Mononuclear cell (primary cell): Measurements from ENCODE around the gene CDH6. TPM values are rescaled to one million over a fixed set of nuclear protein-coding genes. Genes with fewer than 3 reads are reported as not detected.

Experiments used
- H3K27me3 ChIP-seq: 2 replicates; pipeline ENCODE4 v1.6.0; 2011; ENCODE audit warnings: low read length, control low read depth; ENCODE audit not compliant: insufficient read depth
- H3K4me1 ChIP-seq: 2 replicates; pipeline ENCODE4 v1.5.1; 2011; ENCODE audit warnings: mild to moderate bottlenecking, low read length, control low read depth; ENCODE audit not compliant: insufficient read depth
- H3K4me3 ChIP-seq: 2 replicates; pipeline ENCODE4 v1.5.1; 2011; ENCODE audit warnings: mild to moderate bottlenecking, low read length, moderate library complexity
- H3K9me3 ChIP-seq: 2 replicates; pipeline ENCODE4 v1.5.1; 2011; ENCODE audit warnings: low read depth, mild to moderate bottlenecking, control low read depth, low read length
- total RNA-seq: library from RNA; depleted of rRNA; stranded (reverse); fragments of >200 nt; gene quantifications from one replicate; pipeline ENCODE4 v1.2.3, GENCODE V29; 2012

CDH6 gene
- total RNA-seq: not detected

DNA sequence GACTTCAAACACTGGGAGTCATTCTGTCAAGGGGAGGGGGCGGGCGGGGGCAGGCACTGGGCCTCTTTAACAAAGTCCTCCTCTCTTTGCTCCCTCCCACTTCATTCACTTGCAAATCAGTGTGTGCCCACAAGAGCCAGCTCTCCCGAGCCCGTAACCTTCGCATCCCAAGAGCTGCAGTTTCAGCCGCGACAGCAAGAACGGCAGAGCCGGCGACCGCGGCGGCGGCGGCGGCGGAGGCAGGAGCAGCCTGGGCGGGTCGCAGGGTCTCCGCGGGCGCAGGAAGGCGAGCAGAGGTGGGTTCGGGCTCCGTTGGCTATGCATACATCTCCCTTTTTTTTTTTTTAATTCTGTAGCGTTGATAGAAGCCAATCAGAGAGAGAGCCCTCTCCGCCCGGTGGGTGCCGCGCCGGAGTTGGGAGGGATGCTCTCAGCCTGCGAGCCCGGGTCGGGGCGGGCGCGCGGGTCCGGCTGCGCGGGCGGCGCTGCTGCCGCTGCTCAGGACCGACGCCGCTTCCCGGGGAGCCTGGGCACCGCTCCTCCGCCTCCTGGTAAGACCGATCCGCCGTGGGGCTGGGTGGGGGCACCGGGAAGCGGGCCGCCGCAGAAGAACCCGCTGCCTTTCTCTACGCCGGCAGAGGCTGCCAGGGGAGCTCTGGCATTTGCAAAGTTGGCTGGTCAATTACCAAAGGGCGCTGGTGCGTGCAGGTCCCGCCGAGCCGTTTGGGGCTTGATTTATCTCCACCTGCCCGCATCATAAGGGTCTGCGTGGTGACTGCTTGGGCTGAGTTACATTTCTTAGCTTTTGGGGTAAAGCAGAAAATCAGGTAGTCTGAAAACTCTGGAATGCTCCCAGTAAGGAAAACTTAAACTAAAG is at the start of gene CDH6:
Gene CDH6 (plus strand): TSS at position 96 of the 877 bp plus-strand sequence. CDS start 73,788 bp downstream, outside the sequence.
- no peaks in the 10 kb centered on the region for H3K4me1 ChIP-seq
- peaks cover 53% of the 10 kb centered on the region for H3K27me3 ChIP-seq
- no peak within 1 kb of the TSS for H3K4me3 ChIP-seq
- H3K9me3 ChIP-seq: no peaks in the 10 kb centered on the region

DNA sequence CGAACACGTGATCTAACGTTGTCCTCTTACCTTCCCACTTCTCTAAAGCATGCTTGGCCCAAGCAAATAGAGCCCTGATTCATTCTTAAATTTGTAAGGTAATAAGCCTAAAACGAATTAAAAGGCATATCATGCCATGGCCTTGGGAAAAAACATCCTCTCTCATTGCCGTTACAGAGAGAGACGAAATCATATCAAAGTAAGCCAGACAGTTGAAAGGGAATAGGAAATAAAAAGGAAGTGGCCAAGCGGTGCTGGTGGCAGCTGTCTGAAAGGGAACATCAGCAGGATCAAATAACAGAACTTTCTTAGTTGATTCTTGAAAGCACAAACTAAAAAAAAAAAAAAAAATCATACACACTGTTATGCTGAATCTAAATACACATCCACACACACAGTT is 49.1 kb upstream of the CDH6 start:
- no peak overlapping the region for H3K4me3 ChIP-seq
- H3K27me3 ChIP-seq: no peaks in the 10 kb centered on the region
- H3K9me3 ChIP-seq: no peaks in the 10 kb centered on the region
- no peaks in the 10 kb centered on the region for H3K4me1 ChIP-seq

GRCh38 chr5:31148959-31149475 is 44.5 kb upstream of the CDH6 start:
- Histone ChIP-seq H3K9me3 (no peaks in the 10 kb centered on the region), H3K4me3 (no peak overlapping the region)

GRCh38 chr5:31153521-31153920 is 40.0 kb upstream of the CDH6 start:
- no peaks in the 10 kb centered on the region for H3K27me3 ChIP-seq
- H3K9me3 ChIP-seq: no peaks in the 10 kb centered on the region
- H3K4me3 ChIP-seq: no peak overlapping the region
- peaks cover 6% of the 10 kb centered on the region for H3K4me1 ChIP-seq

More at GRCh38 chr5:31148959-31149475, 44.5 kb upstream of the CDH6 start:
- peaks cover 6% of the 10 kb centered on the region for H3K4me1 ChIP-seq
- H3K27me3 ChIP-seq: no peaks in the 10 kb centered on the region

DNA sequence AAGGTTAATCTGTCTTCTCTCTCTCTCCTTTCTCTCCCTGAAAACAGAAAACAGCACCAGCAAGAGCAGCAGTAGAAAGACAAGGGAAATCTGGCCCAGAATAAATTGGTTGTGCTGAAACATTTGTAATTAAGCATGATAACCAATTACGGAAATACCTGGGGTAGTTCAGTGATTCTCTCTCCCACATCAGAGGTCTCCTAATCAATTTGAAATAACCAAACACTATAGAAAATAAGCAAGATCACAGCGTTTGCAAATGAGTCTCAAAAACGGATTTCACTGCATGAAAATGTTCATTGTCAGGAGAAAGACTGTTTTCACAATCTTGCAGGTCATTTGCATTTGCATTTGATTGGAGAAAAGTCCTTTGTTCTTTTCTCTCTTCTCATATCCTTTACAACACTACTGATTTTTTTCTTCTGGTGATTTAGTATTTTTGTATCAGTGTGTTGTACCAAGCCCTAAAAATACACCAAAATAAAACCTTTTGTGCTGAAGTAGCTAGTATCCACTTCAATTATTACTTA is 36.8 kb upstream of the CDH6 start:
- Histone ChIP-seq H3K4me3 (no peak overlapping the region), H3K4me1 (peaks cover 6% of the 10 kb centered on the region), H3K27me3 (no peaks in the 10 kb centered on the region), H3K9me3 (no peaks in the 10 kb centered on the region)

- Histone ChIP-seq H3K9me3 (no peaks in the 10 kb centered on the region), H3K4me3 (no peak overlapping the region), H3K27me3 (no peaks in the 10 kb centered on the region), H3K4me1 (peaks cover 6% of the 10 kb centered on the region)
Observed at GRCh38 chr5:31157720-31158119, 35.8 kb upstream of the CDH6 start.

GRCh38 chr5:31158686-31159085 is 34.8 kb upstream of the CDH6 start:
- Histone ChIP-seq H3K4me3 (no peak overlapping the region), H3K9me3 (no peaks in the 10 kb centered on the region), H3K27me3 (no peaks in the 10 kb centered on the region), H3K4me1 (no peaks in the 10 kb centered on the region)

DNA sequence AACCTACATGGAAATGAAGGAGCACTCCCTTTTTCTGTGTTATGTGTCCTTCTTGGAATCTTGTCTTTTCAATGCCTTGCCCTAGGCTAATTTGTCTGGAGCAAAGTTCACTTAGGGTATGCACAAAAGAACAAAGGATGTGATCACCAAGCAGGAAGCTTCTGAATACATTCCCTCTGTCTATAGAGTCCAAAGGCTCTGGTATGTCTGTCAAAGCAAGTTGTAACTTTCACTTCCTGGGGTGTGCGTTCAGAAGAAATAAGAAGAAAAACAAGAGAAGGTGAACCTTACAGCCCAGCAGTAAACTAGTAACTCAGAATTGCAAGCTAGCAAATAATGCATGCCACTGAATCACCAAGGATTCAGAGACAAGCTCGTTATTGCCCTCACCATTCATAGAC is 31.7 kb upstream of the CDH6 start:
- no peaks in the 10 kb centered on the region for H3K27me3 ChIP-seq
- no peaks in the 10 kb centered on the region for H3K4me1 ChIP-seq
- no peaks in the 10 kb centered on the region for H3K9me3 ChIP-seq
- H3K4me3 ChIP-seq: no peak overlapping the region

GRCh38 chr5:31165729-31166128 is 27.8 kb upstream of the CDH6 start:
- Histone ChIP-seq H3K4me3 (no peak overlapping the region), H3K4me1 (no peaks in the 10 kb centered on the region), H3K9me3 (no peaks in the 10 kb centered on the region), H3K27me3 (no peaks in the 10 kb centered on the region)

- H3K4me1 ChIP-seq: no peaks in the 10 kb centered on the region
Observed at GRCh38 chr5:31169379-31169778, 24.1 kb upstream of the CDH6 start.

GRCh38 chr5:31172881-31173280 is 20.6 kb upstream of the CDH6 start:
- no peaks in the 10 kb centered on the region for H3K27me3 ChIP-seq
- H3K4me1 ChIP-seq: no peaks in the 10 kb centered on the region
- H3K4me3 ChIP-seq: no peak overlapping the region
- no peaks in the 10 kb centered on the region for H3K9me3 ChIP-seq

More at GRCh38 chr5:31169379-31169778, 24.1 kb upstream of the CDH6 start:
- no peak overlapping the region for H3K4me3 ChIP-seq
- H3K27me3 ChIP-seq: no peaks in the 10 kb centered on the region
- H3K9me3 ChIP-seq: no peaks in the 10 kb centered on the region

GRCh38 chr5:31173614-31174013 is 19.9 kb upstream of the CDH6 start:
- H3K4me3 ChIP-seq: no peak overlapping the region
- no peaks in the 10 kb centered on the region for H3K9me3 ChIP-seq
- no peaks in the 10 kb centered on the region for H3K4me1 ChIP-seq
- H3K27me3 ChIP-seq: no peaks in the 10 kb centered on the region

- Histone ChIP-seq H3K4me1 (no peaks in the 10 kb centered on the region), H3K27me3 (no peaks in the 10 kb centered on the region), H3K4me3 (no peak overlapping the region)
Observed at GRCh38 chr5:31181376-31181987, 12.0 kb upstream of the CDH6 start.

GRCh38 chr5:31182136-31182535 is 11.3 kb upstream of the CDH6 start:
- H3K9me3 ChIP-seq: no peaks in the 10 kb centered on the region
- no peaks in the 10 kb centered on the region for H3K27me3 ChIP-seq
- H3K4me1 ChIP-seq: no peaks in the 10 kb centered on the region
- no peak overlapping the region for H3K4me3 ChIP-seq

More at GRCh38 chr5:31181376-31181987, 12.0 kb upstream of the CDH6 start:
- no peaks in the 10 kb centered on the region for H3K9me3 ChIP-seq

DNA sequence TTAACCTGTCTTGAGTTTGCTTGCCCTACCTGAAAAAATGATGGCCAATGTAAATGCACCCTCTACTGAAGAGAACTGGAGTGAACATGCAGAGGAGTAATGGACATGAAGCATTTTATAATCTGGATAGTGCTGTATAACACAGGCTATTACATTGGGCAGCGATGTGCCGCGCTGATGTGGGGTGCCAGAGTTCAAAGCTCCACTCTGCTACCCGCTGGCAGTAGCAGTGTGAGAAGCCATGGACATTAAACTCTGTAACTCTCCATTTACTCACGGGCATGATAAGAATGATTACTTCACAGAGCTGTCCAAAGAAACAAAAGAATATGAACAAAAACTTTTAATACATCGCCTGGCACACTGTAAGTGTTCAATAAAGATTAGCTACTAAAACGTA is 7.5 kb upstream of the CDH6 start:
- no peaks in the 10 kb centered on the region for H3K4me1 ChIP-seq

More for the DNA sequence above, 7.5 kb upstream of the CDH6 start:
- Histone ChIP-seq H3K27me3 (peaks cover under 1% of the 10 kb centered on the region), H3K4me3 (no peak overlapping the region), H3K9me3 (no peaks in the 10 kb centered on the region)
